Activated CD4-positive, alpha-beta T cell treated with anti-CD3 and anti-CD28 coated beads, Interleukin-2, amount 10 ng/mL, durations not matched to agents 7 days and 5 days (primary cell): Measurements from ENCODE around the gene TNFSF11. TPM values are rescaled to one million over a fixed set of nuclear protein-coding genes. Genes with fewer than 3 reads are reported as not detected.

Source experiments
- CTCF ChIA-PET: fragments of 350-600 bp; sonication (Branson Sonifier 250); formaldehyde crosslinking; loops from one replicate; lab custom pipeline; 2021; ENCODE audit warnings: antibody characterized with exemption; lab: Charles Lee
- POLR2A ChIA-PET: fragments of 350-600 bp; sonication (Branson Sonifier 250); formaldehyde crosslinking; loops from one replicate; lab custom pipeline; 2021; ENCODE audit warnings: antibody characterized with exemption; lab: Charles Lee
- DNase-seq: peaks from one replicate; pipeline ENCODE4 v3.0.0-alpha.2; 2020
- H3K27ac Mint-ChIP-seq: one replicate; pipeline ENCODE4 v1.8.0; 2021; ENCODE audit warnings: mild to moderate bottlenecking, moderate library complexity, mixed read lengths
- H3K27me3 Mint-ChIP-seq: one replicate; pipeline ENCODE4 v1.8.0; 2021; ENCODE audit warnings: mixed read lengths
- H3K36me3 Mint-ChIP-seq: one replicate; pipeline ENCODE4 v1.8.0; 2021; ENCODE audit warnings: low read depth, mixed read lengths
- H3K4me1 Mint-ChIP-seq: one replicate; pipeline ENCODE4 v1.8.0; 2021; ENCODE audit warnings: mixed read lengths
- H3K4me3 Mint-ChIP-seq: one replicate; pipeline ENCODE4 v1.8.0; 2021; ENCODE audit warnings: mild to moderate bottlenecking, moderate library complexity, mixed read lengths
- H3K9me3 Mint-ChIP-seq: one replicate; pipeline ENCODE4 v1.8.0; 2021; ENCODE audit warnings: mixed read lengths
- total RNA-seq, 2 experiments: library from RNA; stranded (reverse); gene quantifications; one replicate each; pipeline ENCODE4 v1.2.3, GENCODE V29; 2021

TNFSF11 gene
- total RNA-seq, 2 experiments from 2014 or later = 0.77 to 0.87 TPM

DNA sequence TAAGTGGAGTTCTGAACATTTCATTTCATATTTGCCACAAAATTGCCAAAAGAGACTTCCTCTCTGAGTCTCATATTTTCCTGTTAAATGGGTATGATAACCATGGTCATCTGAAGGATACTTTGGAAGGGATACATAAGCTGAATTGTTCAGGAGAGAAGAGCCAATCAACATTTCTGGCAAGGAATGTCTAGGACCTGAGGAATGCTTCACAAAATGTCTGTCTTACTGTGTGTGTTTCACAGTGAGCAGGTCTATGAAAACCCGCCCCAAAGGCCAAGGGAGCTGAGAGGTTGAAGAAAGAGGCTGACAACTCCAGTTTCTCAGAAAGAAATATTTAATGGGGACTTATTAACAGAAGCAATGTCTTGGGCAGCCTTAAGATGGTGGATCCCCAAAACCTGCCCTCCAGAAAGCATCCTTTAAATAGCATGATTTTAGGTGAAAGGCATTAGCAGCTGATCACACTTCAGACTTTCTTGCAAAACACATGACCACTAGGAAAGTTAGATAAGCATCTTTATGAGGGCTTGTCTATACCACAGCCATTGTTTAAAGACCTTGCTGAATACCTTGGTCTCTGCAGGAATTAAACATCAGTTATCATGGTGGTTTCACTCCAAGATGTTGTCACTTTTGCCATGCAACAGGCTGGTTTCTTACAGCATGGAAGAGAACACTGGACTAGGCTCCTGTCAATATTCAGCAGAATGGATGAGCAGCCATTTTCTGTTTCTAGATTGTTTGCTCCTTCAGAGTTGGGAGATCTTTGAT is 78.9 kb downstream of the TNFSF11 start:
- Mint-ChIP-seq H3K36me3 (no peaks in the 10 kb centered on the region), H3K4me3 (no peak overlapping the region), H3K9me3 (no peaks in the 10 kb centered on the region), H3K27me3 (peaks cover 49% of the 10 kb centered on the region), H3K27ac (no peak overlapping the region), H3K4me1 (no peaks in the 10 kb centered on the region)
- no peak for DNase-seq
- POLR2A ChIA-PET = no interaction called here
- CTCF ChIA-PET = interaction anchor here (2.4 kb wide), 1 partner anchor 10 kb away, joined by 10 read pairs; no protein-coding TSS in a partner anchor

DNA sequence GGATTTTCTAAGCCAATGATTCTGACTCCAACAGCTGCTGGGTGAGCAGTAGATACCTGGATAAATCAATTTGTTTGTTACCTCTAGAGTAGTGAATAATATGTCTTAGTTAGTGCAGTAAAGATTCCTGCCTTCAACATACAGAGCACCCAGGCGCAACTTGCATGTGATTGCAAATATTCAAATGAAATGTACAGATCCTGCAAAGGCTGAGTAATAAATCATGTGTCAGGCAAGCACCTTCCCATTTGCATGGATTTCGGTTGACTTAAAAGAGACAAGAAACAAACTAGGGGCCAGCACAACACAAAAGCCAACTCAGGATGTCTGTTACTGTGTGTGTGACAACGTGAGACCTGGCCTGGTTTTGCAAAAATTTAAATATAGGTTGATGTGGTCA is 79.7 kb downstream of the TNFSF11 start:
- Mint-ChIP-seq H3K4me3 (no peak overlapping the region), H3K27ac (no peak overlapping the region)

GRCh38 chr13:42654212-42654611 is 80.3 kb downstream of the TNFSF11 start:
- Mint-ChIP-seq H3K9me3 (no peaks in the 10 kb centered on the region), H3K4me3 (no peak overlapping the region), H3K27me3 (peaks cover 53% of the 10 kb centered on the region), H3K27ac (no peak overlapping the region), H3K4me1 (no peaks in the 10 kb centered on the region), H3K36me3 (no peaks in the 10 kb centered on the region)
- ChIA-PET POLR2A (no interaction called here), CTCF (no interaction called here)
- no peak for DNase-seq

More for the DNA sequence above, 79.7 kb downstream of the TNFSF11 start:
- Mint-ChIP-seq H3K9me3 (no peaks in the 10 kb centered on the region), H3K27me3 (peaks cover 52% of the 10 kb centered on the region), H3K36me3 (no peaks in the 10 kb centered on the region), H3K4me1 (no peaks in the 10 kb centered on the region)
- ChIA-PET CTCF (no interaction called here), POLR2A (no interaction called here)
- DNase-seq = no peak

GRCh38 chr13:42654722-42655121 is 80.8 kb downstream of the TNFSF11 start:
- no peak for DNase-seq
- Mint-ChIP-seq H3K9me3 (no peaks in the 10 kb centered on the region), H3K27ac (no peak overlapping the region), H3K4me1 (no peaks in the 10 kb centered on the region), H3K27me3 (peaks cover 53% of the 10 kb centered on the region), H3K4me3 (no peak overlapping the region), H3K36me3 (no peaks in the 10 kb centered on the region)
- POLR2A ChIA-PET = no interaction called here
- CTCF ChIA-PET = no interaction called here

GRCh38 chr13:42656161-42656560 is 82.2 kb downstream of the TNFSF11 start:
- Mint-ChIP-seq H3K27ac (no peak overlapping the region), H3K4me1 (no peaks in the 10 kb centered on the region), H3K36me3 (no peaks in the 10 kb centered on the region), H3K9me3 (no peaks in the 10 kb centered on the region), H3K27me3 (peaks cover 48% of the 10 kb centered on the region), H3K4me3 (no peak overlapping the region)
- ChIA-PET POLR2A (no interaction called here), CTCF (interaction anchor here (0.6 kb wide), 1 partner anchor 9 kb away, joined by 3 read pairs; no protein-coding TSS in a partner anchor)
- DNase-seq = no peak

DNA sequence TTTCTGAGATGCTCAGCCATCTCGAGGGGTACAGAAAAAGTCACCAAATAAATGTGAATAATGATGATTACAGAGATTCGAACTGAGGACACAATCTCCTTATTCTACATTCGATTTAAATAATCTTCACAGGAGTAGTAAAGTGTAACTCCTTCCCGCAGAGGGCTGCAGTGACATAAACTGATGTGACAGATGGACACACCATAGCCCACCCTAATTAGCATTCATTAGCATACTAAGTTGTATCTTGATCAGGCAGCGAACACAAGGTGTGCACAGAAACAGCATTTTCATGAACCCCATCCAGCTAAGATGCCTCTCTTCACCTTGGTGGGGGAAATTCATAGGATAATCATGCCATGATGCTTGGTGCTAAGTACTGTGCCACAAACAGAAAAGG is 83.0 kb downstream of the TNFSF11 start:
- Mint-ChIP-seq H3K27ac (no peak overlapping the region), H3K27me3 (peaks cover 44% of the 10 kb centered on the region)

More for the DNA sequence above, 83.0 kb downstream of the TNFSF11 start:
- H3K4me1 Mint-ChIP-seq = no peaks in the 10 kb centered on the region
- no peaks in the 10 kb centered on the region for H3K9me3 Mint-ChIP-seq
- ChIA-PET CTCF (no interaction called here), POLR2A (no interaction called here)
- no peak overlapping the region for H3K4me3 Mint-ChIP-seq
- no peak for DNase-seq
- H3K36me3 Mint-ChIP-seq = no peaks in the 10 kb centered on the region

Other genes starting within 250 kb of the TNFSF11 start
- gene FAM216B, start 207.4 kb downstream of the TNFSF11 start, total RNA-seq = not detected